ENCODE results near the gene H3-3A. TPM values are rescaled to one million over a fixed set of nuclear protein-coding genes. Genes with fewer than 3 reads are reported as not detected.

The H3-3A gene
- total RNA-seq, 4 donors from 2014 or later: 224 to 510 (median 444) TPM

GRCh38 chr1:226033582-226033981 is 28.9 kb upstream of the H3-3A start:
- no peak for TF ChIP-seq POLR2AphosphoS5 (IDR thresholded peaks at IDR 0.05)
- TF ChIP-seq POLR2A (IDR thresholded peaks at IDR 0.05): no peak
- TF ChIP-seq EP300 (IDR thresholded peaks at IDR 0.05): no peak
- no peak for TF ChIP-seq CTCF (IDR thresholded peaks at IDR 0.05)
- no peak overlapping the region for H3K4me3 ChIP-seq
- no peaks in the 10 kb centered on the region for H3K27me3 ChIP-seq
- H3K4me1 ChIP-seq: peaks cover 16% of the 10 kb centered on the region
- no peak for DNase-seq (ENCODE audit: low spot score in 2 of 2)
- no peaks in the 10 kb centered on the region for H3K36me3 ChIP-seq
- WGBS: 90% methylated on average over 4 of the region's 4 CpGs
- H3K9me3 ChIP-seq: no peaks in the 10 kb centered on the region
- peak overlapping the region; percentile 76 for H3K27ac ChIP-seq

GRCh38 chr1:226033991-226034390 is 28.5 kb upstream of the H3-3A start:
- Histone ChIP-seq H3K4me3 (no peak overlapping the region), H3K27me3 (no peaks in the 10 kb centered on the region), H3K36me3 (no peaks in the 10 kb centered on the region), H3K4me1 (peaks cover 16% of the 10 kb centered on the region), H3K9me3 (no peaks in the 10 kb centered on the region), H3K27ac (peak overlapping the region; percentile 76)
- no peak for DNase-seq (ENCODE audit: low spot score in 2 of 2)
- TF ChIP-seq CTCF (IDR thresholded peaks at IDR 0.05) (no peak), POLR2A (IDR thresholded peaks at IDR 0.05) (no peak), POLR2AphosphoS5 (IDR thresholded peaks at IDR 0.05) (no peak), EP300 (IDR thresholded peaks at IDR 0.05) (no peak)

DNA sequence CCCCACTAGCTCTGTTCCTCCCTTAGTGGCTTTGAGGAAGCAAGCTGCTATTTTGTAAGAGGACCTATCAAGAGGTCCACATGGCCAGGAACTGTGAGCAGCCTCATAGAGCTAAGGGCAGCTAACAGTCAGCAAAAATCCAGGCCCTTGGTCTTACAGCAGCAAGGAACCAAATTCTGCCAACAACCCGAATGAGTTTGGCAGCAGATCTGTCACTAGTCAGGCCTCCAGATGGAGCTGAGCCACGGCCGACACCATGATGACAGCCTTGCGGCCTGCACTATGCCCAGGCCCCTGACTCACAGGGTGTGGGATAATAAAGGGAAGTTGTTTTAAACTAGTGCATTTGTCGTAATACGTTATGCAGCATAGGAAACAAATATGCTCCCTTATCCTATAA is 28.0 kb upstream of the H3-3A start:
- Histone ChIP-seq H3K4me1 (peaks cover 16% of the 10 kb centered on the region), H3K36me3 (no peaks in the 10 kb centered on the region), H3K4me3 (no peak overlapping the region), H3K27ac (peak overlapping the region; percentile 76), H3K9me3 (no peaks in the 10 kb centered on the region), H3K27me3 (no peaks in the 10 kb centered on the region)
- DNase-seq (ENCODE audit: low spot score in 2 of 2): peak; percentile 89 to 94
- no peak for TF ChIP-seq POLR2A (IDR thresholded peaks at IDR 0.05)
- no peak for TF ChIP-seq EP300 (IDR thresholded peaks at IDR 0.05)
- peak; percentile 2 to 88 (median 67) for TF ChIP-seq POLR2AphosphoS5 (IDR thresholded peaks at IDR 0.05)
- WGBS: 11% methylated on average over 6 of the region's 6 CpGs

DNA sequence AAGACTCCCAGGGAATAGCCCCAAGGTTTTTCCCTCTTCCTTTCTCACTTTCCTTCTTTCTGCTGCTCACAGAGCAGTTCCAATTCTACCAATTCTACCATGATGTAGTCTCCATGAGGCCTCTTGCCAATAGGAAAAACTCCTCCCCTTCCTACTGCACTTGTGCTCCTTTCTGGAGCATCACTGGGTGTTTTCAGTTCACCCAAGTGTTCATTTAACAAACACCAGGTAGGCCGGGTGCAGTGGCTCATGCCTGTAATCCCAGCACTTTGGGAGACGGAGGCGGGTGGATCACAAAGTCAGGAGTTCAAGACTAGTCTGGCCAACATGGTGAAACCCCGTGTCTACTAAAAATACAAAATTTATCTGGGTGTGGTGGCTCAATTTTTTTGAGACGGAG is 26.6 kb upstream of the H3-3A start:
- 98% methylated on average over 5 of the region's 5 CpGs for WGBS
- Histone ChIP-seq H3K36me3 (no peaks in the 10 kb centered on the region), H3K9me3 (no peaks in the 10 kb centered on the region), H3K4me3 (no peak overlapping the region), H3K27me3 (no peaks in the 10 kb centered on the region), H3K4me1 (peaks cover 16% of the 10 kb centered on the region), H3K27ac (no peak overlapping the region)
- no peak for DNase-seq (ENCODE audit: low spot score in 2 of 2)
- TF ChIP-seq POLR2AphosphoS5 (IDR thresholded peaks at IDR 0.05): no peak
- no peak for TF ChIP-seq POLR2A (IDR thresholded peaks at IDR 0.05)
- no peak for TF ChIP-seq EP300 (IDR thresholded peaks at IDR 0.05)
- TF ChIP-seq CTCF (IDR thresholded peaks at IDR 0.05): no peak

DNA sequence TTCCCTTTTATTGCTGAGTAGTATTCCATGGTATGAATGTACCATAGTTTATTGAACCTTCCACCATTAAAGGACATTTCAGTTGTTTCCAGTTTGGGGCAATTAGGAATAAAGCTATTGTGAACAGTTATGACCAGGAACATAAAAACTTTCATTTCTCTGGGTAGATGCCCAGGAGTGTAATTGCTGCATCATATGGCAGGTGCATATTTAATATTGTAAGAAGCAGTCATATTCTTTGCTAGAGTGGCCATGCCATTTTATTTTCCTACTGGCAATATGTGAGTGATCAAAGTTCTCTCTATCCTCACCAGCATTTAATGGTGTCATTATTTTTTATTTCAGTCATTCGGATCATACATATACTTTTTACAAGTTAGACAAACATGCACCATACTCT is 23.9 kb upstream of the H3-3A start:
- no peaks in the 10 kb centered on the region for H3K27me3 ChIP-seq
- WGBS: 100% methylated on average over 1 of the region's 1 CpG
- no peaks in the 10 kb centered on the region for H3K9me3 ChIP-seq
- no peak overlapping the region for H3K4me3 ChIP-seq
- TF ChIP-seq EP300 (IDR thresholded peaks at IDR 0.05): no peak
- TF ChIP-seq POLR2A (IDR thresholded peaks at IDR 0.05): no peak
- no peak for TF ChIP-seq CTCF (IDR thresholded peaks at IDR 0.05)
- no peak for TF ChIP-seq POLR2AphosphoS5 (IDR thresholded peaks at IDR 0.05)
- DNase-seq (ENCODE audit: low spot score in 2 of 2): no peak
- no peak overlapping the region for H3K27ac ChIP-seq
- no peaks in the 10 kb centered on the region for H3K36me3 ChIP-seq
- H3K4me1 ChIP-seq: peaks cover 16% of the 10 kb centered on the region

DNA sequence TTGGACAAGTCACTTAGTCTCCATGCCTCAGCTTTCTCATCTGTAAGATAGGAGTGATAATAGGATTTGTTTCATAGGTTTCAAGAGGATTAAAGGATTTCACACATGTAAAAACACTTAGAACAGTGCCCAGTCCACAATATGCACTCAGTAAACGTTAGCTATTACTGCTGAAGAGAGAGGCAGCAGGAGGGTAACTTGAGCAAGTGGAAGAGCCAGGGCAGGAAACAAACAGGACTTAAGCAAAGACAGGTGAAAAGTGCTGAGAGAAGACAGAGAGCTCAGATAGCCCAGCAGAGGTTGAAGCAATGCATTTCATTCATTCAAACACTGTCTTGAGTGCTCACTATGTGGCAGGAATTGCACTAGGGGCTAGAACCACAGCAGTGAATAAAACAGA is 21.1 kb upstream of the H3-3A start:
- TF ChIP-seq POLR2A (IDR thresholded peaks at IDR 0.05) (no peak), POLR2AphosphoS5 (IDR thresholded peaks at IDR 0.05) (no peak), CTCF (IDR thresholded peaks at IDR 0.05) (no peak), EP300 (IDR thresholded peaks at IDR 0.05) (no peak)
- Histone ChIP-seq H3K4me1 (no peaks in the 10 kb centered on the region), H3K27ac (no peak overlapping the region), H3K4me3 (no peak overlapping the region), H3K36me3 (no peaks in the 10 kb centered on the region), H3K9me3 (no peaks in the 10 kb centered on the region), H3K27me3 (no peaks in the 10 kb centered on the region)
- DNase-seq (ENCODE audit: low spot score in 2 of 2): no peak
- WGBS: 52% methylated on average over 1 of the region's 1 CpG

All from suprapubic skin (tissue), 4 donors.